Stimulated activated CD4-positive, alpha-beta T cell treated with anti-CD3 and anti-CD28 coated beads, Interleukin-2, amount 100 ng/mL, for 24 hours (primary cell): ENCODE measurements around the gene FOXD3.

Source experiments
- DNase-seq, 2 donors: peaks; one replicate each; pipeline ENCODE4 v3.0.0-alpha.2; 2020

Gene FOXD3

DNA sequence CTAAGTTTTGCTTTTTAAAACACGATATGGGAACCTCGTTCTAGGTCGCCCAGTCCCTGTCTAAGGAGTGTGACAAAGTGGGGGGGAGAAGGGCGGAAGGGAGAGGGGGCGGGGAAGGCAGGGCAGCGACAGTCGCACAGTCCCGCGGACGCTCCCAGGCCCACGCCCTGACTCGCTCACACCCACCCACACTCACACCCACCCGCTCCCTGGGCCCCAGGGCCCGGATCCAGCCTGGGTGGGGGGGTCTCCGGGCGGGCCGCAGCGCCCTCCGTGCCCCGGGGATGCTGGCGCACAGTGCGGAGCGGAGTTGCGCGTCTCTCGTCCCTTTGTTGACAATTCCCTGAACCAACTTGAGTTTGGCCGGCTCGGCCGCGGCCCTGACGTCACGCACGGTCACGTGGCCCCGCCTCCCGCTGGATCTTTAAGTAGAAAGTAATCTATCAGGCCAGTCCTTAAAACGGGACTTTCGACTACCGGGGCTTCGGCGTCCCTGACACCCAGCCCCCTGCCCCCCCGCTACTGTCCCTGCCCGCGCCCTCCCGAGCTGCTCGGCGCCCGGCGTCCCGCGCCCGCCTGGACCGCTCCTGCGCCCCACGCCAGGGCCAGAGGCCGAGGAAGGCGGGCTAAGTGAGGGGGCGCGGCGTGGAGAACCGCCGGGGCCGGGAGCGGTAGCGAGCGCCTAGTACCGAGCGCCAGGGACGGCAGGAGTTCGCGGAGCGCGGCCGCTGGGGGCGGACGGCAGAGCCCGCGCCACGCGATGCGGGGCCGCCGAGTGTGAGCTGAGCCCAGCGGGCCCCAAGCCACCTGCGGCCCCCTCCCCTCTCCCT, at the start of gene FOXD3:
FOXD3 (plus strand) TSS at position 454 of the 830 bp plus-strand sequence. CDS start 492 bp downstream, outside the sequence.
- DNase-seq, result peak; percentile 28 to 60

DNA sequence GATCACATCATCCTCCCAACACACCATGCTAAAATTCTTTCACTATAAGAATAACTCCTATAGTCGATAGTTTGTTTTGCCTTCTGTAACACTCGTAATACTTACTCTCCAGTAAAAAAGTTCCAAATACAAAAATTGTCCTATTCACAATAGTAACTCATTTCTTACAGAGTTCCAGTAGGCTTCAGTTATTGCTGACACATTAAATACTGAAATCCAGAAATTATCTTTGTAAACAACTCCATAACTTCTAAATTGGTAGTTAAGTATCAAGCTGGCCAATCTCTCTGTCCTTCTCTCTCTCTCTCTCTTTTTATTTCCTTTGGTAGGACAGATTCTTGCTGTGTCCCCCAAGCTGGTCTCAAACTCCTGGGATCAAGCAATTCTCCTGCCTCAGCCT, 49.6 kb upstream of the FOXD3 start:
- DNase-seq, result no peak

DNA sequence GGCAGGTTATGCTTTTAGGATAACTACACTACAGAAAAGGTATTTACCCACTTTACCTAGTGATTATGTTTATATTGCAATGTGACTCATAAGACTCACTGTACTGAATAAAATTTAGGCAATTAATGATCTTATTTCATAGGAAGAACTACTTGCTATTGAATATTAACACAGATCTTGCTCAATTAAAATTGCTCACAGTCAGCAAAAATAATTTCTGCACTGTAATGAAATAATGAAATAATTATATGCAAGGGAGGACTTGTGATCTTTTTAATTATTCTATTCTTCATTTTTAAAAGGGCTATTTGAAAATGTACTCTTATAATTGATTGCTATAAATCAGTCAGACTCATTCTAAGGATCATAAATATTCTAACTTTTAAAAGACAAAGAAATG, 48.0 kb upstream of the FOXD3 start:
- no peak for DNase-seq

DNA sequence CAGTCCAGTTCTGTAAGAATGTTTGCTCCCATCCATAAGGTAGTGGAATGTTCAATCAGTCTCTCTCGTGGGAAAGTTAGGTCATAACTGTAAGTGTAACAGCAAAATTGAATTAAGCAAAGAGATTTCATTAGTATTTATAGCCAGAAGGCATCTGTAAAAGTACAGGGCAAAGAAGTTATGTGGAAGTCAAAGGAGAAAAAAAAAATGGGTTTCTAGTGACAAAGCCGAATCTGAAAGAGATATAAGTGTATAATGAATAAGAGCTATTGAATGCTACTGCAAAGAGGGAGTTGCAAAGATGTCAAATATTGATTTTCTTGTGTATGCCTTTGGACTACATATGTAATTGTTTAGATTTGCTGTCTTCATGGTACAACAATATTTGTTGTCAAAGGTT, 47.4 kb upstream of the FOXD3 start:
- no peak for DNase-seq

DNA sequence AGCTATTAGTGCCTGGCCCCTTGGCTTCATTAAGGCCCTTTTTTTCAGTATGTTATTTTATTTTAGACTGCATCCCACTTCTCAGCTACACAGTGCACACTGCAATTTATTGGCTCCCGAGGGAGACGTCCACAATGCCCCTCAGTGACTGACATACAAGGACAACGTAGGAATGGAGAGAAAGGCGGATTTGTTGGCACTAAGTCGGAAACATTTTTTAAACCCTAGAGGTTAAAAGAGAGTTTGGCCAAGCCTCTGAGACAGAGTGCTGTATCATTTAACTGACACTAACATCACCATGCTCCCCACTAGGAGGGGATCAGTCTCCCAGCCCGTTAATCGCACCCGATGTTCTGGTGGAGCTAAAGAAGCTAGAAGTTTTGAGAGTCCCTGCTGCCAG, 45.7 kb upstream of the FOXD3 start:
- DNase-seq, result no peak

DNA sequence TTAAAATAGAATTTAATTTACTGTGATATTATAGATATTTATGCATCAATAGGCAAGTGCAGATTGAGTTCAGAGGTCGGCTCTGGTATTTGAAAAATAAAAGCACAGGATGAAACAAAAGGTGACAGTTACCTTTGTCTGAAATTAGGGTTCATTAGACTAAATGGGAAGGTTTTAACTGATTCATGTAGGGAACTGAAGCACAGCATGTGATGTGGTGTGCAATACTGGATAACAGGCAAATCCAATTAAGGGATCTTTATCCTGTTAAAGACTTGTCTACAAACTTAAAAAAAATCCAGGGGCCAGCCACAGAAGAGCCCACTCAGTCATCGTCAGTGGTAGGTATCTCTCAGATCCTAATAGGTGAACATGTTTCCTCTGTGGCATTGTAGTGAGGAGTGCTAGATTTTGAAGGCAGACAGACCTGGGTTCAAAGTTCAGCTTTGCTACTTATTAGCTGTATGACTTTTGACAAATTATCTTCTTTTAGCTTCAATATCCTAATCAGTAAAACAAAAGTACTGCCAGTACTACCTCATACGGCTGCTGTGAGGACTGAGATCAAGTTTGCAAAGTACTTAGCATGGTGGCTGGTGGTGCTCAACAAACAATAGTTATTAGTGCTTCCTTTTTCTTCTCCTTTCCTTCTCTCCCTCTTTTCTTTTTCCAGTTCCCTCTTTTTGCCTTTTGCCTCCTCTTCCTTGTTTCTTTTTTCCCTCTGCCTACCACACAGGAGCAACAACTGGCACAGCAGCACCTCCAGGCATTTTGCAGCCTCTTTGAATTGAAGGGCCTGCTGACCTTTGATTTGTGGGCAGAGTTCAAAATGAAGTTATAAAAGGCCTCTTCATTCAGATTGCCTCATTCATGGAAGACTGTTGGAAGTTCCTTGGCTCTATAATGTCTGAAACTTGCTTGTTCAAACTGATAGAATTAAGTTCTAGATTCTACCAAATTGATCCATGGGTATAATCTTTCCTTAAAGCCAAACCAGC, 44.9 kb upstream of the FOXD3 start:
- no peak for DNase-seq

DNA sequence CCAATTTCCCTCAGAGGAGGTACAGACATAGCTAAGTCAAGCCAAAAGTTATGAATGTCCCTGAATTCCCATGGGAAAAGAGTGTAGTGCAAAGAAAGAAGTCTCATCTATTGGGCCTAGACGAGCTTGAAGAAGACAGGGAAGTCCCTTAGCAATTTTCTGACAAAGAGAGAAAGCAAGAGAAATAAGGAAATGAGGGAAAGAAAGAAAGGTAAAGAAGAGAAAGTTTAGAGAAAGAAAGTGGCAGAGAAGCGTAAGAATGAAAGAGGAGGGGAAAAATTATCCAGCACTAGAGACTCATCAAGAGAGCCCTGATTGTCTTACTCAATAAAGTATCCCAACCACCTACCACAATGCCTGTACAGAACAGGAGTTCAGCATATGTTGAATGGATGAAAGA, 40.6 kb upstream of the FOXD3 start:
- no peak for DNase-seq

DNA sequence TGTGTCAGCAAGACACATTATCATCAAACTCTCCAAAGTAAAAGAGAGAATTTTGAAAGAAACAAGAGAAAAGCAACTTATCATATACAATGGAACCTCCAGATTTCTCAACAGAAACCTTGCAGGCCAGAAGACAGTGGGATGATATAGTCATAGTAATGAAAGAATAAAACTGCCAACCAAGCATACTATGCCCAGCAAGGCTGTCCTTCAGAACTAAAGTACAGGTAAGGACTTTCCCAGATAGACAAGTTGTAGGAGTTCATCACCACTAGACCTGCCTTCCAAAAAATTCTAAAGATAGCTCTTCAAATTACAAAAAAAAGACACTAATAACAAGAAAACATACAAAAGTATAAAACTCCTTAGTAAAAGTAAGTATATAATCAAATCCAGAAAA, 33.2 kb upstream of the FOXD3 start:
- no peak for DNase-seq

DNA sequence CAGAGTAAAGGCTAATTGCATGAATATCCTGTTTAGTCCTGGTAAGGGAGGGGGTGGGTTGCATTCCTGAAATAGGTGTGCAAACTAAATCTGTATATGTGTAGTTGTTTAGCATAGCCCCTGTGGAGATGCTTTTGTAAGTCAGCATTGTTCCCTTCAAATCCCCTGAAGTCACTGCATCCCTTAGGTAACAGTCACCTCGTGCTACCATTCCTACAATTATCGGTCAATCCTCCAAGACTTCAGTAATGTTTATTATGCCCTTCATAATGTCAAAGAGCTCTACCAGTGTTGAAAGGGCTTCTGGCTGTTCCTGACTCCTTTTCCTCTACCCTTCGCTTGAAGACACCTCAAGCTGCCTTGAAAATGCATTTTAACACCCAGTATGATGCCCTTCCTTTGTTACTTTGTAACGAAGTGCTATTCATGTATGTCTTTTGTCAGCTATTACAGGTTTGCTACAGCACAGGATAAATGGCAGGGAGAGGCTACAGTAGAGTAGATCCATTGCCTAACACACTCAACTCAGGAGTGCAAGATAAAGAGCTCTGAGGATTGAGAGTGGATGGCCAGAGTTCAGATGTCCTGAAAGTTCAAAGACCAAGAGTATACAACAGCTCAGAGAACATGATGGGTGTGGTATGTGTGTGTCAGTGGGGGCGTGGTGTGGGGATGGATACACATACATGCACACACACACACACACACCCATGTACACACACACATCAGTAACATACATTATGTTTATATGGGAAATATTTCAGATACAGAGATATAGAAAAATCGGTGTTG, 27.4 kb upstream of the FOXD3 start:
- DNase-seq, result no peak

DNA sequence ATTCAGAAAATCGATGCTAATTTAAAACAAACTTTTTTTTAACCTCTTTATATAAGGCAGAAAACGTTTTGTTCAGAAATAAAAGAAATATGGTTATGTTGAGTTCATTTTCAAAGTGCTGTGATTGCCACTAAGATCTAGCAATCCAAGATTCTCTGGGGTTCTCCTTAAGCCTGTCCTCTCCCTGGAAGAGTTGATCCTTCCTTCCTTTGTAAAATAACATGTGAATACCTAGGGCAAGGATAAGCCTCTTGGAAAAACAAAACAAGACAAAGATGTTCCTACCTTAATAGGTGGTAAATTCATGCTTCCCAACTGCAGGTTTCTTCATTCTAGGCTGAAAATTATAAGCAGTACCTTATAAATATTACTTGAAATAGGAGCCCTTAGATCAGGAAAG, 18.0 kb upstream of the FOXD3 start:
- DNase-seq, result no peak

DNA sequence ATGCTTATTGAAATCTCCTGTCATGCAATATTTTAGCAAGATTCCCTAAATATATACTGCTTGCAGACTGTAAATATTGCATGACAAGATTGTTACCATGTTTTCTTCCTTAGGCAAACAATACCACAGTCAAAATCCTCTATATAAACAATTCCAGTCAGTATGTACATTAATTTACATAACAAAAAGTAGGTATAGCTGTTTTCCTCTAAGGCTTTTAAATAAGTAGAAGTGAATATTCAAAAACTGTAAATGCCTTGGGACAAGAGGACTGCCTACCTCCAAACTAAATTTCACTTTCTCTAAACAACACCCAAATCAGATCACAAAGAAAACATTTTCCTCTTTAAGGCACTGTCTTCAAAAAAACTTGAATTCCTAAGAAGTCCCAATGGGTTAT, 17.3 kb upstream of the FOXD3 start:
- DNase-seq, result no peak

DNA sequence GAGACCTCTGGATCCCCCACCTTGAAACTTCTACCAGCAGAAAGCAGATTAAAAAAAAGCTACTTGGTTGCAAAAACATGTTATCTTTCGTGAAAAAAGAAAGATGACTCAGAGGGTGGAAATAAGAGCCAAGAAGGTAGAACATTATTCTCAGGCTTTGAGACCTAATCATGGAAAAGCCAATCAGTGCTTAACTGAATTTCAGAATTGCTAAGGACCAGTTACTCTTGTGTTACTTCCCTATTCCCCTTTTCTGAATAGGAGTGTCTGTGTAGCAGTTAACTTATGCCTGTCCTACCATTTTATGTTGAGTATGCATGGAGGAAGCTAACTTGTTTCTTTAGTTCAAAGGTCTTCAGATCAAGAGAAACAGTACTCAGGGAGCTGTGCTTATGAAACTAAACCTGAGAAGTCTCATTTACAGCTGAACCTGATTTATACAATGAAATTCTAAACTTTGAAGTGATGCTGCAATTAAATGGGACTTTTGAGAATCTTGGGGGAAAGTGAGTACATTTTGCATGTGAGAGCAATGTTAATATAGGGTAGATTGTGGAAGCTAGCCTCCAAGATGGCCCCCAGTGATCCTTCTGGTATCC, 15.1 kb upstream of the FOXD3 start:
- no peak for DNase-seq

DNA sequence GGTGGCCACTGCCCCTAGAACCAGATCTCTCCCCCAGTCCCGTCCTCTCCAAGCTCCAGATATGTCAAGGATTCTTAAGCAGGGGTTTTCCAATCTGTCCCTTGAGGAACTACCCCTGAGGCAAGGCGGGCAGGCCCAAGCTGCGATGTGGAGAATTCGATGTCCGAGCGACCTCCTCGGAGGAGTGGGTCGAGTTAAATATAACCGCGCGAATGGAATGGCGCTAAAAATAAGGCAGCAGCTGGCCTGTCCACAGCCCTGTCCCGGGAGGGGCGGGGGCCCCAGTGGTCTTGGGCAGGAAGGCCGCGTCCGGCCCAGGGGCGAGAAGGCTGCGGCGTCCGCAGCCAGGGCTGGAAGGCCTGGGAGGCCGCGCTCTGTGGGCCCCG, 5.8 kb upstream of the FOXD3 start:
- DNase-seq, result no peak

DNA sequence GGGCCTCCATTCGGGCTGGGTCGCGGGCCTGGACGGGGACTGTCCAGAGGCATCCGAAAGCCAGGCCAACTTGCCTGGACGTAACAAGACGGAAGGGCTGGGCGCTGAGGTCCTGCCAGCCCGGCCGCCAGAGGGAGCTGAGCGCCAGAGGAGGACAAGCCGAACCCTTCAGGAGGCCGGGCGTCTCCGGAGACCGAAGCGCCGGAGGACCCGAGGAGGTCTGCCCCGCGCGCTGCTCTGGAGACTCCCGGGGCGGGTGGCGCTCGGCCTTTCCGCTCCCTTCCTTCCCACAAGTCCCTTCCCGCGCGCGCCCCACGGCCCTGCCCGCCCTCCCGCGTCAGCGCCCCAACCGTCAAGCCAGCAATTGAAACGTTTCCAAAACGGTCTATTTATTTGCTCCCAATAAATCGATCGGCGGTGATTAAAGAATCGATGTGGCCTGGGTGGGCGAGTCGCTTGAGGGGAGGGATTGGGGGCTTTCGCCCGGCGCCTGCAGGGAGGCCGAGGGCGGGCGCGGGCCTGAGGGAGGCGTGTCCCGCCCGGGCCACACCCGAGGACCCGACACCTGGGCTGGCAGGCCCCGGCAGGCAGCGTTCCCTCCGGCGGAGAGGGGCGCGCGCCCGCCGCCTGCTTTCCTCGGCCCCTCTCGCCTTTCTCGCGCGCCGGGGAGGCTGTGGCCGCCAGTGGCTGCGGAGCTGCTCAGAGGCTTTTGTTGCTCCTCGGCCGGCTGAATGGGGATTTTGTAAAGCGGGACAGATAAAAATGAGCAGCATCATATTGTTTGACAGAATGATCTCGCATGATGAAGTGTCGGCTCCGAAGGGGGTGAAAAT, 5.2 kb upstream of the FOXD3 start:
- DNase-seq, result peak; percentile 59 to 76

DNA sequence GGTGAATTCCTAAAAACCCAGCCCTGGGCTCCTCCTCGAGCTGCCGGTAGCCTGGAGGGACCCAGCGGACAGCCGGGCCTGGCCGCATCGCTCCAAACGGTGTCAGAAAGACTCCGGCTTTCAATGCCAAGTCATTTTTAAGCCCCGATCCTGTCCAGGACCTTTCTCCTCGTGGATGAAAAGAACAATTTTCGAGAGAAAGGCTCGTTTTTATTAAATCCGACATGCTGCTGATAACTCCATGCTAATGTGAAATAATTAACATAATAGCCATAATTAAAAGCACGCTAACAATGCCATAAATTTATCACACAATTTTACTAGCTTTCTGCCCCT, 4.6 kb upstream of the FOXD3 start:
- no peak for DNase-seq

DNA sequence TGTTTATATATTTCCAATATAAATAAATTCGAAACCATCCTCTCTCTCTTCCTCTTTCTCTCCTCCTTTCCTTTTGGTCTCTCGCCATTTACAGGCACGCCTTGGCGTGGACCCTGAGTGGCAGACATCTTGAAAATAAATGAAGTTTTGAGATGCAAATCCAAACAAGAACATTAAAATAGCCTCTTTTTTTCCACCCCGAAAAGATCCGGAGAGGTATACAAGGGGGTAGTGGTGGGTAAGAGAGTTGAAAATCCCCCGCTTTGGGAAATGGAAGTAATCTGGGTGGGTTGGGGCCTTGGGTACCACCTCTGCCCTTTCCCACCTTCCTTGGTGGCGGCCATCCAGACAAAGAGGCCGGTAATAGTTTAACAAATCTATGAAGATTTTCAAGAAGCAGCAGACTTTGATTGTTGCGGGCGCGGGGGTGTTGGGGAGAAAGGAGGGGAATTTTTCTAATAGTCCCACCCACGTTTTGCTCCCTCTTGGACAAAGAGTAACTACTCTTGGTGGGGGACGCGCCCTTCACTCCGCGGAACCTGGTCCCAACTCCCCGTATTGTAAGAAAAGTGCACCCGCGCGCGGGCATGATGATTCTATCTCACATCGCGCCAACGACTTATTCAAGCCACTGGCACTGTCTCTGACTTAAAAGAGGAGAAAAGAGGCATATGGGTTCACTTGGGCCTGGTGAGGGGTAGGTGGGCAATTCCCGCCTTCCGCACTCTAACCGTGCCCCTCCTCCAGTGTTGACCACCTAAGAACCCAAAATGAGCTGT, 4.0 kb upstream of the FOXD3 start:
- no peak for DNase-seq

DNA sequence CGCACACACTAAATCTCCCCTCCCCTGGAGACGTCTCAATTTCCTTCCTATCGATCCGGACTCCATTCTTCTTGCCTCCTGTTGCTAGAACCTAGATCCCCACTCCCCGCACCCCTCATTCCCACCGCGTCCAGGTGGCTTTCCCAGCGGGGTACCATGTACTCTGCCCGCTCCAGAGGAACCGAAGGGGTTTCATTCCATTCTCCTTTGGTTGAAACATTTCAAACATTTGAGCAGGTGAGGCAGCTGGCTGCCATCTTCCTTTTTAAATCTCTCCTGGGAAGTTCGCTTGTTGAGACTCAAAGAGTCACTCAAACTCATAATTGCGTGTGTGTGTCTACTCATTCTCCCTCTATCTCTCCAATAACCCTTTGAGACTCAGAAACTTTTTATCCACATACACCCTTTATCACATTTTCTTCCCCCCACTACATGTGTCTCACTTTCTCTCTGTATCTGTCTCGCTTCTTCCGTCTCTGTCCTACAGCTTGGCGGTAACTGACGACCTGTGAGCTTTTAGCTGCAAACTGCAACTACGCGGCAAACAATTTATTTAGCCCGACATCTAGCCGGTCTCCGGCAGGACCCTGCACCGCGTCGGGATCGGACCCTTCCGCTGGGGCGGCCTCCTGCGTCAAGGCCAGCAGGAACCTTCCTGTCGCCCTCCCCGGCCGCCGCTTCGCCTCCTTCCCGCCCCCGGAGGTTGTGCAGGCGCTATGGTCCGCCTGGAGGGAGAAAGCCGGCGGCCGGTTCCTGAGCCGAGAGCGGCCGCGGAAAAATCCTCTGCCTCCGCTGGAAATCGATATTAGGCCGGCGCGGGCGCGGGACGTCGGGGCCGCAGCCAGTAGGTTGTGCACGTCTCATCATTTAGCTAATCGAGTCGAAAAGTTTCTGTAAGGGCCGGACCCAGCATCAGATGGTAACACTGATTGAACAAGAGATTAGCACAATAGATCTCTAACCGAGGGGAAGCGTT, 3.0 kb upstream of the FOXD3 start:
- peak in 1 of 2 donors; percentile 17 for DNase-seq

DNA sequence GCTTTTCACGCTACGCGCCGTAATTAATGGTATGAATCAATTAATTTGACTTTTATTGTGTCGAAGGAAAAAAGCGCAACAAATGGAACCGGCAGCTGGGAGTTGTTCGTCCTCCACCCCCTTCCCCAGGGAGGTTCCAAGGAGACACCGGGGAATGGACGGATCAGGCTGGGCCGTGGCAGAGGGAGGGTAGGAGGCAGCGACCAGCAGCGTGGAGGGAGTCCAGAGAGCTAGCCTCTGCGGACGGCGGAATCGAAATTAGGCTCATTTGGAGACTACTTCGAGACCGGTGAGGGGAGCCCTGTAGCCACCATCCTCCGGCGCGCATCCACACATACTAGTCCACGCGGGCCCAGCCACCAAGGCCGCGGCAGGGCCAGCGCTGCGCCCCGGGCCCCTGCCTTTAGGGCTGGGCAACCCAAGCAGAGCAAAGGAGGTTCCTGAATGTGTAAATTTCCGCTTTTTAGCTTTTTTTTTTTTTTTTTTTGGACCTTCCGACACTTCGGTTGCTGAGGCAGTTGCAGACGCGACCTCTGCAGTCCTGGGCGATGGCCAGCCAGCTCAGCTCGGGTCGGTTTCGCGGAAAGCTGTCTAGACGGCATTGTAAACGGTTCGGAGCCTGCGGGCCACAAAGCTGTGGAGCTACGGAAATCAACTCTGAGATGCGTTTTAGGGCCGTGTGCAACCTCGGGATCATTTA, 2.2 kb upstream of the FOXD3 start:
- DNase-seq, result peak in 1 of 2 donors; percentile 10
